C1 segment of cervical spinal cord (tissue), 14 donors: ENCODE measurements around the gene SKOR1.

Experiments used
- DNase-seq, 14 donors: peaks; one replicate each; lab custom pipeline; 2025; lab: John Stamatoyannopoulos, UW

The SKOR1 gene

GRCh38 chr15:67818464-67818863 is 6.8 kb upstream of the SKOR1 start:
- DNase-seq, result no peak

DNA sequence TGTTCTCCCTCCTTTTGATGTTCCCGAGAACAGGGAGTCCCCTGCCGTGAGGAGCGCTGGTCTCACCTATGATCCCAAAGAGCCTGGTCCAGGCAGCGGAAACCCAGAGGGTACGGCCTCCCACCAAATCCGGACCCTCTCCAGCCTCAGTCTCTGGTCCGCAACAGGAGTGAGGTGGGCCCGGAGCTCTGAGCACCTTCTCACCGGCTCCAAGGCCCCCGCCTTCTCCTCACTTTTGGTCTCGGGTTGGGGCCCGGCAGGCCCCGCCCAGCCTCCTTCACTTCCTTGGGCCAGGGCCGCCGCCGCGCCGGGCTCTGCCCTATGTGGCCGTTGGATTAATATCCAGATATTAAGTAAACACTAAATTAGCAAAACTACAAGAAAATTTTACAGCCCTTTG is 5.7 kb upstream of the SKOR1 start:
- DNase-seq, result no peak

DNA sequence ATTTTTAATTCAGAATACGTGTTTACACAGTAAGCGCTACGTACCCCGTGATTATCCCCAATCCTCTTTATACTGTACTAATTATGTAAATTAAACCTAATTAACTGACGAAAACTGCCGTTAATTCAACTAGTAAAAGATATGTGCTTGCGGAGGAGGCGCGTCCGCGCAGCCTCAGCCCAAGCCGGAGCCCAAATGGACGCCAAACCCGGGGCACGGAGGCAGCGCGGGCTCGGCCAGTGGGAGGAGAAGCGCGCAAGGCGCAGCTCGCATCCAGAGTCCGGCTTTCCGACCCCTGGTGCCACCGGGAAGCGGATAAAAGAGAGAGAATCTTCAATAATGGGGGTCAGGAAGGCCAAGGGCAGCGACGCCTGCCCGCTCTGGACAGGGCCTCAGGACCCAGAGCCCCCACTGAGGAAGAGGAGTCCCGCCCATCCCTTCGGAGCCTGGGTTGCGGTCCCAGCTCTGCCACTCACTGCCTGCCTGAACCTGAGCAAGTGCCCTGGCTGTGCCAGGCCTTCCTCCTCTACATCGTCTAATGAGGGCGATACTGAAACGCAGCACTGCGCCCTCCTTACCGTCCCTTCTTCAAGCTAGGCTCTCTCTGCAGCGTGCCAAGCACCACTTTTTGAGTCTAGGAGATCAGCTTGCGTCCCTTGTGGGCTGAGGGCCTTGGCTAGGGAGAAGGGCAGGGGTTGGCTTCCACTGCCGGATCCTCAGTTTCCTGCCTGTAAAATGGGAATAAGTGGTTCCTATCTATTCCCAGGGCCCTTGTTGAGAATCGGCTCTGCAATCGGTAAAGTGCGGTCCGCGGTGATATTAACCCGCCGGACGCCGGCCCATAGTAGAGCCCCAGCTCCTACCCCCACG is 5.0 kb upstream of the SKOR1 start:
- no peak for DNase-seq

GRCh38 chr15:67820992-67821783 is 4.1 kb upstream of the SKOR1 start:
- DNase-seq, result peak in 1 of 14 donors; percentile 25

DNA sequence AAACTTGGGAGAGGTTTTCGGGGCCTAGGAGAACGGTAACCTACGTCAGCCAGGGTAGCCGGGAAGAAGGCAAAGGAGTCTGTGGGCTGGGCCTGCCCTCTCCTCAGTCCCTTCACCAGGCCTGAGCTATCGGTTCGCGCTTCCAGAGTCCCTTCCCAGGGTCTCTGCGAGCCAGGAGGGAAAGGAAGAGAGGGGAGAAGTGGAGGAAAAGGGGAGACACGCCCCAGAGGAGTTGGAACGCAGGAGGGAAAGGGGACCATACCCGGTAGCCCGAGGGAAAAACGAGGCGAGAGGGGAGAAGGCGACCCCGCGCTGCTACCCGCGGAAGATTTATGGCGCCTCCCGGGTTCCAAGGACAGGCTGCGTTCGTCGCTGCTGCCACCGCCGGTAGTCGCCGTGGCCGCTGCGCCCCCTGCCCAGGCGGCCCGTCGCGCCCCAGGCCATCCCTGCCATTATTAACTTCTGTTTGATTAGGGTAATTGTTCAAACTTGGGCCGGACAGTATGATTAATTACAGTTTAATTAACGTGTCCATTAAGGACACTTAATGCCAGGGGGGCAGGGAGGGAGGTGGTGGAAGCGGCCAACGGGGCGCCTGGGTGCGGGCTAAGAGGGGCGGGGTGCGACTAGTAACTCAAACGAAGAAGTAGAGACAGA is 3.4 kb upstream of the SKOR1 start:
- no peak for DNase-seq

DNA sequence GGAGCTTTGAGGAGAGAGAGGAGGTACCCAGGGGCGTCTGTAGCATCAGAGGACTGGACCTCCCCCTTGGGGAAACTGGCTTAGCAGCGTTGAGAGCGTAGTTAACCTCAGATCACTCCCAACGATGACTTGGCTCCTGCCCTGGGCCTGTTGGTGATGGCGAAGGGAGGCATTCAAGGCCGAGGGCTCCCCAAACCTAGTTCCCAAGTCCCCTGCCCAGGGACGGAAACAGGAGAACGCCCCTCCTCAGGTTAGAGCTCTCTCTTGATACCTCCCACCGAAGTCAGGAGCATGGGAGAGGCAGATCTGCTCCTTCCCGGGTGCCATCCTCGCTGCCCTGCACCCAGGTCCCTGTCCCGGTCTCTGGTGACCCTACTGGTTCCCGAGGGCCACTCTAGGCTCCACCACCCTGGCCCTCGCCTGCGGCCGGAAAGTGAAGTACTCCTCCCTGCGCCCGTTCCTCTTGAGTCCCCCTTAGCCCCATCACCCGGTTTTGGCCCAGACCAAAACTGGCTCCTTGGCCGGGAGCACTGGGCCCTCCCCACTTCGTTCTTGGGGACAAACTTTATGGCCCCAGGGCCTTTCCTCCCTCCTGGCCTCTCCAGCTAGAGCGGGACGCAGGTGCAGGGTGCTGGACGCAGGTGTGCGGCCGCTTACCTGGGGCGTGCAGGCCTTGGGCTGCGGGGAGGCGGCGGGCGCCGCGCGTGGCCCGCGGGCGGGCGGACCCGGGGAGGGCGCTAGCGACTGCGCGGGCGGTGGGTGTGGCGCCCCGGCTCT is 2.6 kb upstream of the SKOR1 start:
- no peak for DNase-seq

- no peak for DNase-seq
Observed at GRCh38 chr15:67823314-67824196, 1.8 kb upstream of the SKOR1 start.

- DNase-seq, result no peak
Observed at GRCh38 chr15:67824197-67824968, 926 bp upstream of the SKOR1 start.

DNA sequence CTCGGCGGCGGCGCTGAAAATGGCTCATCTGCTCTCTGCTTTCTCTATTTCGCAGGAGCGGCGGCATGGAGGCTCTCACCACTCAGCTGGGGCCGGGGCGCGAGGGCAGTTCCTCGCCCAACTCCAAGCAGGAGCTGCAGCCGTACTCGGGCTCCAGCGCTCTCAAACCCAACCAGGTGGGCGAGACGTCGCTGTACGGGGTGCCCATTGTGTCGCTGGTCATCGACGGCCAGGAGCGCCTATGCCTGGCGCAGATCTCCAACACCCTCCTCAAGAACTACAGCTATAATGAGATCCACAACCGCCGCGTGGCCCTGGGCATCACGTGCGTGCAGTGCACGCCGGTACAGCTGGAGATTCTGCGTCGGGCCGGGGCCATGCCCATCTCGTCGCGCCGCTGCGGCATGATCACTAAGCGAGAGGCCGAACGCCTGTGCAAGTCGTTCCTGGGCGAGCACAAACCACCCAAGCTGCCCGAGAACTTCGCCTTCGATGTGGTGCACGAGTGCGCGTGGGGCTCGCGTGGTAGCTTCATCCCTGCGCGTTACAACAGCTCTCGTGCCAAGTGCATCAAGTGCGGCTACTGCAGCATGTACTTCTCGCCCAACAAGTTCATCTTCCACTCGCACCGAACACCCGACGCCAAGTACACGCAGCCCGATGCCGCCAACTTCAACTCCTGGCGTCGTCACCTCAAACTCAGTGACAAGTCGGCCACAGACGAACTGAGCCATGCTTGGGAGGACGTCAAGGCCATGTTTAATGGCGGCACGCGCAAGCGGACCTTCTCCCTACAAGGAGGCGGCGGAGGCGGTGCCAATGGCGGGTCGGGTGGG is 790 bp downstream of the SKOR1 start:
- DNase-seq, result no peak

- DNase-seq, result no peak
Observed at GRCh38 chr15:67826717-67827561, 1.6 kb downstream of the SKOR1 start.

GRCh38 chr15:67827562-67828277 is 2.4 kb downstream of the SKOR1 start:
- no peak for DNase-seq

- DNase-seq, result no peak
Observed at GRCh38 chr15:67828278-67828968, 3.1 kb downstream of the SKOR1 start.

DNA sequence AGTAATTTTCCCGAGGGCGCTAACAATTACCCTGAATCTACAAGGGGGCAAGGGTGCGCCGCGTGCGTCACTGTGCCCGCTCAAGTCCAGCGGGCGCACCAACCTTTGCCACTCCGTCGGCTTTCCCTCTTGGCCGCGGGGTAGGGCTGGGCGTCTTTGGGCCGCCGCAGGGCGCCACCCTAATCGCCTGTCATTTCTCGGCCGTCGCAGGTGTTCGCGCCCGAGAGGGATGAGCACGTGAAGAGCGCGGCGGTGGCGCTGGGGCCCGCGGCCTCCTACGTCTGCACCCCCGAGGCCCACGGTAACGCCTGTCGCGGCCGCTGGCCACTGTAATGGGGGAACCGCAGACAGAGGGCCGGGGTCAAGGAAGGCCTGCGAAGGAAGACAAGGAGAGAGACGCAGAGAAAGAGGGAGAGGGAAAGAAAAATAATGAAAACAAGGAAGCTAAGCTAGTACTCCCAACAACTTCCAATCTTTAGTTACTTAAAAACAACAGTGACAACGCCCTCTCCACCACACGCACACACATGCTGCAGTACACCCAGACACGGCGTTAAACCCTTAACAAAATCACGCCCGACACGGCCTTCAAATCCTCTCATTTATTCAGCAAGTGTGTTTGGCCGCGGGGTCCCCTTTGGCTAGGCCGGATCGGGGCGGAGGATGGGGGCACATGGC is 3.8 kb downstream of the SKOR1 start:
- DNase-seq, result no peak

DNA sequence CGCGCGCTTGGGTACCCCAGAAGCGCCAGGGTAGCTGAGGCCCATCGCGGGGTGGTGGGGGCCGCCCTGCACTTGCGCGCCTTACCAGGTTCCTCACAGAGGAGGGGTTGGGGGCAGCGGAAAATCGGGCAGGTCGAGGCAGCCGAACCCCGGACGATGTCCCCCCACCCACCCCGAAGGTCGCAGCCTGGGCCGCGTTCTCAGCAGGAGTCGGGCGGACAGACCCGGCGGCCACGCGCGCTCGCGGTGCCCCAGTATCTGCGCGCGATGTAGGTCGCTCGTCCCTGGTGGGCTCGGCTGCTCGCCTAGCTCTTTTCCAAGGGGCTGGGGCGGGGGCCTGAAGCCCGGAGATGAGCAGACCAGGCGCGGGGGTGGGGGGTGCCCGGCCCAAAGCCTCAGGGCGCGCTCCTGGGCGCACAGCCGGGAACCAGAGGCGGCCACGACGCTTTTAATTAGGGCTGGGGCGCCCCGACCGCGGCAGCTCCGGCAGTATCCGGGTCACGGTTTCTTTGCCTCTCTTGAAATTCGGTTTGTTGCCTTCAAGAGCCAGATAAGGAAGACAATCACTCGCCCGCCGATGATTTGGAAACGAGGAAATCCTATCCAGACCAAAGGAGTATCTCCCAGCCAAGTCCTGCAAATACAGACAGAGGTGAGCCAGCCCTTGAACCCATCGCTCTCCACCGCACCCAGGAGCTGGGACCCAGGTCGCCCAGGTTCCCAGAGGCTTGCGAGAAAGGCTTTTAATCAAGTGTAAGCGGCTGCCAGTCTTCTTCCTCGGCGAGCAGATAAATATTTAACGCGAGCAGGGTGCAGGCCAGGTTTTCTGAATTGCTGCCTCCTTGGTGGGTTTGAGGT is 4.6 kb downstream of the SKOR1 start:
- no peak for DNase-seq

DNA sequence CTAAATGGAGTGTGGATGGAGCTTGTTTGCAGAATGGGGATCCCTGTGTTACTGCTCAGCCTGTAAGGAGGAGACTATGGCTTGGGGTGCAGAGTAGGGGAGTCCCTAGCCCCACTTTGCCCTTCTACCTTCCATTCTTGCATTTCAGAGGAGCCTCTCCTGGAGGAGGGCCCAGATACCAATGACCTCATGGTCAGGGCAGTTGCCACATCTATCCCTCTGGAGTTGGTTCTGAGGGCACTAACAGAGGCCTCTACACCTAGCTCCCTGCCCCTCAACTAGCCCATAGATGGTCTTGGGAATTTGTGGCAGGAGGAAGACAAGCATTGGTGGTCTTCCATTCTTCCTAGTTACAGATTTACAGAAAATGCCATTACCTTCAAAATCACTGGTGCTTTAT is 6.1 kb downstream of the SKOR1 start:
- DNase-seq, result no peak
